Activated naive CD8-positive, alpha-beta T cell treated with anti-CD3 and anti-CD28 coated beads, Interleukin-2, amount 50 U/mL, for 24 hours (primary cell): ENCODE measurements around the gene PROKR1.

Experiments
- ATAC-seq: fragments of 150-1000 bp; cut with Tn5 transposase; one replicate; pipeline ENCODE4 v1.10.0; 2021
- DNase-seq: peaks from one replicate; pipeline ENCODE4 v3.0.0; 2021
- H3K27ac Mint-ChIP-seq: one replicate; pipeline ENCODE4 v1.8.0; 2021; ENCODE audit warnings: mild to moderate bottlenecking, mixed read lengths
- H3K27me3 Mint-ChIP-seq: one replicate; pipeline ENCODE4 v1.8.0; 2021; ENCODE audit warnings: mixed read lengths
- H3K36me3 Mint-ChIP-seq: one replicate; pipeline ENCODE4 v1.8.0; 2021; ENCODE audit warnings: low read depth, mixed read lengths
- H3K4me1 Mint-ChIP-seq: one replicate; pipeline ENCODE4 v1.8.0; 2021; ENCODE audit warnings: mixed read lengths
- H3K4me3 Mint-ChIP-seq: one replicate; pipeline ENCODE4 v1.8.0; 2021; ENCODE audit warnings: mild to moderate bottlenecking, moderate library complexity, mixed read lengths
- H3K9me3 Mint-ChIP-seq: one replicate; pipeline ENCODE4 v1.8.0; 2021; ENCODE audit warnings: mixed read lengths

PROKR1 gene

GRCh38 chr2:68698567-68699377, 55.4 kb downstream of the PROKR1 start:
- Mint-ChIP-seq H3K36me3 (no peaks in the 10 kb centered on the region), H3K4me3 (no peak overlapping the region), H3K27me3 (no peaks in the 10 kb centered on the region), H3K9me3 (peaks cover 12% of the 10 kb centered on the region), H3K27ac (no peak overlapping the region), H3K4me1 (no peaks in the 10 kb centered on the region)
- no peak for ATAC-seq
- no peak for DNase-seq

- Mint-ChIP-seq H3K4me1 (peaks cover 4% of the 10 kb centered on the region), H3K27ac (no peak overlapping the region), H3K9me3 (peaks cover 12% of the 10 kb centered on the region)
Measured at GRCh38 chr2:68700560-68700959, 57.2 kb downstream of the PROKR1 start.

DNA sequence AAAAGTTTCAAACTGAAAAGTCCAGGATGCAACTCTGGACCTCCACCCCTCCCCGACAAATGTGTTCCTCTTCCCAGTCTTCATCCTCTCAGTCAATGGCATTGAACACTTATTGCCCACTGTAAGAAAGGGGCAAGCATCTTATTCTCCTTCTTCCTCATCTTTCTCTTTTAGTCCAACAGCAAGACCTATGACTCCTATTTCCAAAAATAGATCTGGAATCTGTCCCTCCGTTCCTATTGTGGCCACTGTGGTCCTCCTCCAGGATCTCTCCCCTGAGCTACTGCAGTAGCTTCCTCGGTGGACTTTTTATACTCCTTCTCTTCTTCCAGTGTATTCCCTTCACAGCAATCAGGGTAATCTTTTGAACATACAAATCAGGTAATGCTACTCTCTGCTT, 63.3 kb downstream of the PROKR1 start:
- DNase-seq, result no peak
- no peaks in the 10 kb centered on the region for H3K9me3 Mint-ChIP-seq
- H3K27me3 Mint-ChIP-seq, result peaks cover 1% of the 10 kb centered on the region
- no peaks in the 10 kb centered on the region for H3K36me3 Mint-ChIP-seq
- H3K27ac Mint-ChIP-seq, result no peak overlapping the region
- H3K4me3 Mint-ChIP-seq, result no peak overlapping the region
- peaks cover 22% of the 10 kb centered on the region for H3K4me1 Mint-ChIP-seq
- ATAC-seq, result no peak

More at GRCh38 chr2:68700560-68700959, 57.2 kb downstream of the PROKR1 start:
- Mint-ChIP-seq H3K27me3 (no peaks in the 10 kb centered on the region), H3K4me3 (no peak overlapping the region), H3K36me3 (no peaks in the 10 kb centered on the region)
- no peak for ATAC-seq
- no peak for DNase-seq
